ENCODE data around the gene MEAF6. TPM values are rescaled to one million over a fixed set of nuclear protein-coding genes. Genes with fewer than 3 reads are reported as not detected.

Gene MEAF6
- total and polyA plus RNA-seq, 2 donors (not counting 3 experiments of a cell fraction or from before 2014, with no cell fraction given): 28.0 to 62.5 TPM

GRCh38 chr1:37493336-37494098 lies 21.0 kb downstream of the MEAF6 start:
- H3K9me1 ChIP-seq (replicated peaks; ENCODE audit: control insufficient read depth, extremely low read depth, insufficient read depth, low read length): no peaks in the 10 kb centered on the region
- intact Hi-C loops (cut with micrococcal nuclease) (no loop called here), dilution Hi-C loops (cut with MboI; ENCODE audit: extremely low pct_ligation_motif_present, low sequenced_read_pairs) (no loop called here)
- H3K4me3 ChIP-seq (replicated peaks in 1 of 3; ENCODE audit: insufficient read depth in 1 of 3, low read depth in 1 of 3, low read length in 3 of 3): no peak overlapping the region
- H3K27me3 ChIP-seq (ENCODE audit: control insufficient read depth in 2 of 2, insufficient read depth in 2 of 2, low read length in 2 of 2): no peaks in the 10 kb centered on the region
- H4K20me1 ChIP-seq (replicated peaks; ENCODE audit: control insufficient read depth, extremely low read depth, insufficient read depth, low read length): no peaks in the 10 kb centered on the region
- no peak overlapping the region for H3K4me2 ChIP-seq (ENCODE audit: insufficient read depth, low read length)
- TF ChIP-seq JUN (IDR thresholded peaks at IDR 0.05; ENCODE audit: borderline replicate concordance, insufficient read depth, insufficient read length, low read depth) (no peak), MAX (IDR thresholded peaks at IDR 0.05; ENCODE audit: insufficient read depth, insufficient read length) (no peak), POLR2A (IDR thresholded peaks at IDR 0.05; ENCODE audit: low read depth, low read length) (no peak), CTCF (IDR thresholded peaks at IDR 0.05; ENCODE audit: extremely low read depth in 1 of 2, insufficient read depth in 1 of 2, low read depth in 1 of 2, low read length in 2 of 2) (no peak), MYC (IDR thresholded peaks at IDR 0.05; ENCODE audit: low read depth, low read length) (no peak), FOS (IDR thresholded peaks at IDR 0.05; ENCODE audit: borderline replicate concordance, insufficient read depth, low read length) (no peak), GATA2 (IDR thresholded peaks at IDR 0.05; ENCODE audit: insufficient read depth, insufficient read length, low read depth, low read length) (no peak), EZH2 (IDR thresholded peaks at IDR 0.05; ENCODE audit: borderline replicate concordance, low read depth, low read length, severe bottlenecking) (no peak), POLR2AphosphoS5 (IDR thresholded peaks at IDR 0.05; ENCODE audit: insufficient read depth, low read depth, low read length) (no peak)
- no peak overlapping the region for H3K27ac ChIP-seq (ENCODE audit: insufficient read depth, low read depth, low read length)
- H3K9ac ChIP-seq (replicated peaks; ENCODE audit: extremely low read depth, insufficient read depth, low read length): no peak overlapping the region
- BruUV-seq (replicated peaks): TSS peak; percentile 24
- no peak overlapping the region for H2AFZ ChIP-seq (ENCODE audit: low read depth, low read length)
- H3K36me3 ChIP-seq (ENCODE audit: control insufficient read depth in 2 of 2, extremely low read depth in 1 of 2, insufficient read depth in 2 of 2, low read length in 2 of 2): peaks cover 10 to 13% of the 10 kb centered on the region in 2 experiments
- H3K4me1 ChIP-seq (ENCODE audit: control insufficient read depth, extremely low read depth, insufficient read depth, low read length): no peaks in the 10 kb centered on the region
- DNase-seq (ENCODE audit: low read depth, low spot score): no peak
- ChIA-PET CTCF (no interaction called here), POLR2A (no interaction called here)
- peak; percentile 70 for FAIRE-seq
- peaks cover 7% of the 10 kb centered on the region for H3K79me2 ChIP-seq (ENCODE audit: control insufficient read depth, insufficient read depth, low read length)
- H3K9me3 ChIP-seq (replicated peaks; ENCODE audit: control insufficient read depth, insufficient read depth, low read length): no peaks in the 10 kb centered on the region

Data from endothelial cell of umbilical vein (primary cell).